MM.1S (cell line): ENCODE results near the gene DGKI.

ENCODE experiments used
- DNase-seq: peaks from one replicate; pipeline ENCODE4 v3.0.0-alpha.2; 2015
- H2AFZ ChIP-seq: fragments of 300-600 bp; sonication (generic); 2 replicates; pipeline ENCODE4 v1.6.0; 2016; ENCODE audit warnings: antibody characterized with exemption, low read length
- H3F3A ChIP-seq: fragments of 300-600 bp; sonication (generic); 2 replicates; pipeline ENCODE4 v1.6.1; 2016; ENCODE audit warnings: mild to moderate bottlenecking, antibody characterized with exemption, low read length, moderate library complexity, mixed read lengths; ENCODE audit not compliant: insufficient read depth
- H3K27ac ChIP-seq: fragments of 300-600 bp; sonication (generic); 2 replicates; pipeline ENCODE4 v1.5.1; 2016; ENCODE audit warnings: mild to moderate bottlenecking, low read length
- H3K27me3 ChIP-seq: fragments of 300-600 bp; sonication (generic); replicated peaks from 2 replicates; pipeline ENCODE4 v1.6.0; 2016; ENCODE audit warnings: low read length; ENCODE audit not compliant: insufficient read depth
- H3K36me3 ChIP-seq: fragments of 300-600 bp; sonication (generic); replicated peaks from 2 replicates; pipeline ENCODE4 v1.6.1; 2016; ENCODE audit warnings: mild to moderate bottlenecking, low read length, mixed read lengths; ENCODE audit not compliant: insufficient read depth
- H3K4me1 ChIP-seq: fragments of 300-600 bp; sonication (generic); 2 replicates; pipeline ENCODE4 v1.6.1; 2016; ENCODE audit warnings: low read length, mixed read lengths
- H3K4me2 ChIP-seq: fragments of 300-600 bp; sonication (generic); 2 replicates; pipeline ENCODE4 v1.6.0; 2016; ENCODE audit warnings: low read depth, low read length
- H3K4me3 ChIP-seq: fragments of 300-600 bp; sonication (generic); 2 replicates; pipeline ENCODE4 v1.5.1; 2016; ENCODE audit warnings: low read length, mixed read lengths
- H3K79me2 ChIP-seq: fragments of 300-600 bp; sonication (generic); 2 replicates; pipeline ENCODE4 v1.6.1; 2016; ENCODE audit warnings: mixed run types, low read length, mixed read lengths
- H3K9ac ChIP-seq: fragments of 300-600 bp; sonication (generic); 2 replicates; pipeline ENCODE4 v1.6.1; 2016; ENCODE audit warnings: low read length, mixed read lengths
- H3K9me2 ChIP-seq: fragments of 300-600 bp; sonication (generic); replicated peaks from 2 replicates; pipeline ENCODE4 v1.6.1; 2016; ENCODE audit warnings: mild to moderate bottlenecking, low read length, mixed read lengths; ENCODE audit not compliant: insufficient read depth
- H3K9me3 ChIP-seq: fragments of 300-600 bp; sonication (generic); replicated peaks from 2 replicates; pipeline ENCODE4 v1.6.1; 2016; ENCODE audit warnings: mild to moderate bottlenecking, low read length, mixed read lengths; ENCODE audit not compliant: insufficient read depth
- H4K20me1 ChIP-seq: fragments of 300-600 bp; sonication (generic); 2 replicates; pipeline ENCODE4 v1.6.1; 2016; ENCODE audit warnings: mild to moderate bottlenecking, low read length, moderate library complexity, mixed read lengths; ENCODE audit not compliant: insufficient read depth
- EZH2 ChIP-seq: fragments of 300-600 bp; sonication (generic); optimal IDR thresholded peaks from 2 replicates; pipeline ENCODE3; 2017; ENCODE audit warnings: low read depth, mild to moderate bottlenecking, antibody characterized with exemption, low read length, mixed read lengths
- EZH2phosphoT487 ChIP-seq: fragments of 300-600 bp; sonication (generic); IDR thresholded peaks from 2 replicates; pipeline ENCODE4 v1.6.1; 2018; ENCODE audit warnings: antibody characterized with exemption, low read length
- TF ChIP-seq, protein P1 (sequence below): fragments of 300-600 bp; sonication (generic); IDR thresholded peaks from 2 replicates; pipeline ENCODE4 v1.5.1; 2016; ENCODE audit warnings: antibody characterized with exemption, low read length, mixed read lengths

Gene DGKI

DNA sequence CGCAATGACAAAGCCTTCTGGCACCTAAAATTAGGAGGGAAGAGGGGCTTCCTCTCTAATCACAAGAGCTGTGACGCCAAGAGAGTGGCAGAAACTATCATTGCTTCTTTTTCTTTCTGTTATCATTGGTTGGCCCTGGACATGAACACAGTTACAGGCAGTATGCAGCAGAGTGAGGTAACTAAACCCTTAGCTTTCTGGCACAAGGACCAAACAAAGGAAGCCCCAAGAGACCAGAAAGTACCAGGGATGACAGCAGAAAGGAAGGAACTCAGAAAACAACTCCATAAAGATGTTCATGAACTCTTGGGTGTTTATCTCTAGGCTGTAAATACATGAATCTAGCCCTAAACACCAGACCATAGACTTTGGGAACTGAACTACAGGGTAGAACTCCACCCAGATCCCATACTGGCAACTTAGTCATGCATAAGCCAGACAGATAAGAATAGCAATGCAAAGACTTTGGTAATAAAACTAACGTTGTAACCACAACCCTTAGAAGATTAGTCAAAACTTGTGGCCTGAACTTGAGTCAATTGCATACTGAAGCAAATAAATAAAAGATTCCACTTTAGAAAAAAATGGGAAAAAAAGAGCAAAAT, 307.6 kb downstream of the DGKI start:
- H3K9me3 ChIP-seq = no peaks in the 10 kb centered on the region
- H3K9ac ChIP-seq = no peak overlapping the region
- H3K4me2 ChIP-seq = no peak overlapping the region
- no peak overlapping the region for H3K4me3 ChIP-seq
- no peaks in the 10 kb centered on the region for H3K4me1 ChIP-seq
- TF ChIP-seq EZH2phosphoT487 (no peak), EZH2 (no peak)
- TF ChIP-seq, protein P1, sequence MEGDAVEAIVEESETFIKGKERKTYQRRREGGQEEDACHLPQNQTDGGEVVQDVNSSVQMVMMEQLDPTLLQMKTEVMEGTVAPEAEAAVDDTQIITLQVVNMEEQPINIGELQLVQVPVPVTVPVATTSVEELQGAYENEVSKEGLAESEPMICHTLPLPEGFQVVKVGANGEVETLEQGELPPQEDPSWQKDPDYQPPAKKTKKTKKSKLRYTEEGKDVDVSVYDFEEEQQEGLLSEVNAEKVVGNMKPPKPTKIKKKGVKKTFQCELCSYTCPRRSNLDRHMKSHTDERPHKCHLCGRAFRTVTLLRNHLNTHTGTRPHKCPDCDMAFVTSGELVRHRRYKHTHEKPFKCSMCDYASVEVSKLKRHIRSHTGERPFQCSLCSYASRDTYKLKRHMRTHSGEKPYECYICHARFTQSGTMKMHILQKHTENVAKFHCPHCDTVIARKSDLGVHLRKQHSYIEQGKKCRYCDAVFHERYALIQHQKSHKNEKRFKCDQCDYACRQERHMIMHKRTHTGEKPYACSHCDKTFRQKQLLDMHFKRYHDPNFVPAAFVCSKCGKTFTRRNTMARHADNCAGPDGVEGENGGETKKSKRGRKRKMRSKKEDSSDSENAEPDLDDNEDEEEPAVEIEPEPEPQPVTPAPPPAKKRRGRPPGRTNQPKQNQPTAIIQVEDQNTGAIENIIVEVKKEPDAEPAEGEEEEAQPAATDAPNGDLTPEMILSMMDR = no peak
- no peaks in the 10 kb centered on the region for H3K36me3 ChIP-seq
- no peaks in the 10 kb centered on the region for H3K79me2 ChIP-seq
- no peaks in the 10 kb centered on the region for H4K20me1 ChIP-seq
- H2AFZ ChIP-seq = no peak overlapping the region
- no peaks in the 10 kb centered on the region for H3F3A ChIP-seq
- DNase-seq = no peak
- no peak overlapping the region for H3K27ac ChIP-seq
- H3K9me2 ChIP-seq = no peaks in the 10 kb centered on the region
- no peaks in the 10 kb centered on the region for H3K27me3 ChIP-seq

DNA sequence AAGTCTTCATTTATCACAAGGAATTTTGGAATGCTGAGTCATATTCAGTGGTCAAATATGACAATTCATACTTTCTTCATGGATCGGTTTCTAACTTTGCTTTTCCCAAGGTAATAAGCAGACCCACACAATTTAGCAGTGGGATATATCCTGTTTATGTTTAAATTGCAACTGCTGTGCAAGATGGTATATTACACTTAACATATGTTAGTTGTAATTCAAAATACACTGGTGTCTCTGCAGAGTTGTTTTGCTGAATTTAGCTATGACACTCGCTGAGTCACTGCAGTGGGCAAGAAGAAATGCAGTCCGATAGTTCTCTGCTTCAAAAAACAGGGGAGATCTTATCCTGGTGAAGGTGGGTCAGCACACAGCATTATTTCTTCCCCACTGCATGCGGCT, 308.4 kb downstream of the DGKI start:
- no peaks in the 10 kb centered on the region for H3K27me3 ChIP-seq
- H3K27ac ChIP-seq = no peak overlapping the region
- no peaks in the 10 kb centered on the region for H3K79me2 ChIP-seq
- H4K20me1 ChIP-seq = no peaks in the 10 kb centered on the region
- no peaks in the 10 kb centered on the region for H3K4me1 ChIP-seq
- H2AFZ ChIP-seq = no peak overlapping the region
- DNase-seq = no peak
- no peaks in the 10 kb centered on the region for H3K9me2 ChIP-seq
- H3K9ac ChIP-seq = no peak overlapping the region
- H3F3A ChIP-seq = no peaks in the 10 kb centered on the region
- no peaks in the 10 kb centered on the region for H3K9me3 ChIP-seq
- H3K36me3 ChIP-seq = no peaks in the 10 kb centered on the region
- no peak overlapping the region for H3K4me3 ChIP-seq
- no peak for TF ChIP-seq EZH2phosphoT487
- no peak for TF ChIP-seq EZH2
- TF ChIP-seq, protein P1 = no peak
- H3K4me2 ChIP-seq = no peak overlapping the region

DNA sequence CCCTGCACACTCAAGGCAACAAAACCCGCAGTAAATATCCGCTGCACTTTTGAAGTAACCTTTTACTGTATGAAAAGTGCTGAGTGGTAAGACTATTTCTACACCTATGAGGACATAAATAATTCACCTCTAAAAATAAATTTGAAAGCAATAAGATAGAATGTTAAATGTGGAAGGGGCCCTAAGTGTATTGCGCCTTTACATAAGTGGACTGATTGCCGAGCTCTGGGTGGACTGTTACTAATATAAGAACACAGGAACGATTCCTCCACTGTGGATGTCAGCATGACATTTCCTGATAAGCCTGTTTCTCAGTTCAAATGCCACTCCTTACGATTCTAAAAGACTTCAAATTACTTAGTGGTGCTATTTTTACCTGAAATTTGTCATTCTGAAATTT, 311.2 kb downstream of the DGKI start:
- Histone ChIP-seq H2AFZ (no peak overlapping the region), H3K9ac (no peak overlapping the region)

More for the DNA sequence above, 311.2 kb downstream of the DGKI start:
- no peaks in the 10 kb centered on the region for H3K4me1 ChIP-seq
- H3K79me2 ChIP-seq = no peaks in the 10 kb centered on the region
- no peaks in the 10 kb centered on the region for H3K9me2 ChIP-seq
- no peak overlapping the region for H3K4me2 ChIP-seq
- H3K9me3 ChIP-seq = no peaks in the 10 kb centered on the region
- TF ChIP-seq EZH2 = no peak
- TF ChIP-seq, protein P1 = no peak
- no peak for TF ChIP-seq EZH2phosphoT487
- no peaks in the 10 kb centered on the region for H3K27me3 ChIP-seq
- no peak overlapping the region for H3K4me3 ChIP-seq
- no peaks in the 10 kb centered on the region for H4K20me1 ChIP-seq
- H3F3A ChIP-seq = no peaks in the 10 kb centered on the region
- no peak for DNase-seq
- no peak overlapping the region for H3K27ac ChIP-seq
- no peaks in the 10 kb centered on the region for H3K36me3 ChIP-seq
